ENCODE results near the gene ASAP2.

The ASAP2 gene

GRCh38 chr2:9451231-9451630 is 244.6 kb downstream of the ASAP2 start:
- H3K4me3 ChIP-seq (ENCODE audit: low read depth, low read length), result no peak overlapping the region
- no peak for DNase-seq (ENCODE audit: low read depth)
- TF ChIP-seq CTCF (IDR thresholded peaks at IDR 0.05; ENCODE audit: low read depth, low read length, missing control alignments), result no peak
